Stimulated activated CD4-positive, alpha-beta T cell treated with anti-CD3 and anti-CD28 coated beads, Interleukin-1b, Interleukin-23, amount 100 ng/mL, for 24 hours (primary cell): ENCODE results near the gene DOCK6.
A peak's percentile ranks its signal among the peaks of the same experiment; 100 is the strongest.

Experiments used
- DNase-seq, 4 experiments: peaks; one replicate each; pipeline ENCODE4 v3.0.0-alpha.2; 2020; ENCODE audit warnings: low read depth in 4 of 4, low spot score in 1 of 4

Gene DOCK6

GRCh38 chr19:11225815-11226214 lies 36.5 kb downstream of the DOCK6 start:
- DNase-seq = no peak

- no peak for DNase-seq
These were observed 37.2 kb downstream of the DOCK6 start for GRCh38 chr19:11225172-11225571.

- no peak for DNase-seq
These were observed 37.9 kb downstream of the DOCK6 start for GRCh38 chr19:11224429-11224828.

- no peak for DNase-seq
These were observed 39.1 kb downstream of the DOCK6 start for GRCh38 chr19:11223200-11223599.

GRCh38 chr19:11221082-11221598 lies 41.2 kb downstream of the DOCK6 start:
- no peak for DNase-seq

GRCh38 chr19:11214387-11214786 lies 47.9 kb downstream of the DOCK6 start:
- no peak for DNase-seq

GRCh38 chr19:11210656-11210928 lies 51.7 kb downstream of the DOCK6 start:
- DNase-seq = no peak

GRCh38 chr19:11209839-11210655 lies 52.3 kb downstream of the DOCK6 start:
- DNase-seq = no peak

GRCh38 chr19:11208561-11209471 lies 53.5 kb downstream of the DOCK6 start:
- no peak for DNase-seq

GRCh38 chr19:11205939-11206570 lies 56.3 kb downstream of the DOCK6 start:
- no peak for DNase-seq

- no peak for DNase-seq
These were observed 57.4 kb downstream of the DOCK6 start for GRCh38 chr19:11204943-11205349.

GRCh38 chr19:11204076-11204602 lies 58.2 kb downstream of the DOCK6 start:
- no peak for DNase-seq

- peak in 2 of 4 experiments; percentile 12 to 20 for DNase-seq
These were observed 58.9 kb downstream of the DOCK6 start for GRCh38 chr19:11203194-11204075.

- DNase-seq = no peak
These were observed 59.7 kb downstream of the DOCK6 start for GRCh38 chr19:11202488-11203193.

- DNase-seq = no peak
These were observed 60.5 kb downstream of the DOCK6 start for GRCh38 chr19:11201791-11202190.

GRCh38 chr19:11200931-11201330 lies 61.4 kb downstream of the DOCK6 start:
- no peak for DNase-seq

- DNase-seq = no peak
These were observed 62.2 kb downstream of the DOCK6 start for GRCh38 chr19:11200015-11200574.

GRCh38 chr19:11199517-11199916 lies 62.8 kb downstream of the DOCK6 start:
- no peak for DNase-seq

- no peak for DNase-seq
These were observed 63.4 kb downstream of the DOCK6 start for GRCh38 chr19:11198769-11199424.
